Mucosa of descending colon (tissue), 3 donors: ENCODE data around the gene ADAMTS2. TPM values are rescaled to one million over a fixed set of nuclear protein-coding genes. Genes with fewer than 3 reads are reported as not detected.

ENCODE experiments used
- ATAC-seq: fragments of 200-7000 bp; cut with Tn5 transposase; one replicate; pipeline ENCODE4 v1.9.1; 2020; ENCODE audit warnings: mild to moderate bottlenecking, moderate library complexity
- DNase-seq, 3 donors: peaks; one replicate each; pipeline ENCODE4 v3.0.0-alpha.2; 2020
- H3K36me3 ChIP-seq: fragments of 200-600 bp; one replicate; pipeline ENCODE4 v1.8.0; 2021; ENCODE audit warnings: low read depth, mild to moderate bottlenecking
- H3K4me1 ChIP-seq: fragments of 200-600 bp; one replicate; pipeline ENCODE4 v1.8.0; 2021; ENCODE audit warnings: low read depth, mild to moderate bottlenecking
- H3K4me3 ChIP-seq: fragments of 200-600 bp; one replicate; pipeline ENCODE4 v1.8.0; 2021; ENCODE audit warnings: mild to moderate bottlenecking
- H3K9me3 ChIP-seq: fragments of 200-600 bp; one replicate; pipeline ENCODE4 v1.8.0; 2021; ENCODE audit warnings: mild to moderate bottlenecking
- intact Hi-C, 2 donors: fragments of 100-400 bp; cut with DNase I in 1 of 2; cut with micrococcal nuclease in 1 of 2; formaldehyde crosslinking; loops; one replicate each; pipeline versions ENCODE4 v1.11.0 to v1.11.1; 2022; cut with DNase I, micrococcal nuclease
- total RNA-seq, 3 donors: library from RNA; stranded (reverse); fragmentation: NEBNext Ultra II Directional in 2 of 3; extraction: Animal tissue kit (Norgen Biotek cat#: 25700) in 2 of 3; gene quantifications; one replicate each; pipeline versions ENCODE4 v1.2.1 to v1.2.4, GENCODE V29; 2021 to 2023
- TF ChIP-seq, protein P1 (sequence below): fragments of 200-600 bp; IDR thresholded peaks from one replicate; pipeline ENCODE4 v1.8.0; 2022; ENCODE audit warnings: antibody characterized with exemption, mild to moderate bottlenecking
- donor health status: DM: no; HTN: no; CAD: no; lungs with moderate emphysema.
- donor health status: DM: no; HTN: no; CAD: no.
- donor health status: DM: no; HTN: yes; CAD: no.

ADAMTS2 gene
- total RNA-seq, 3 donors from 2014 or later: 1.3 to 9.2 (median 7.3) TPM

DNA sequence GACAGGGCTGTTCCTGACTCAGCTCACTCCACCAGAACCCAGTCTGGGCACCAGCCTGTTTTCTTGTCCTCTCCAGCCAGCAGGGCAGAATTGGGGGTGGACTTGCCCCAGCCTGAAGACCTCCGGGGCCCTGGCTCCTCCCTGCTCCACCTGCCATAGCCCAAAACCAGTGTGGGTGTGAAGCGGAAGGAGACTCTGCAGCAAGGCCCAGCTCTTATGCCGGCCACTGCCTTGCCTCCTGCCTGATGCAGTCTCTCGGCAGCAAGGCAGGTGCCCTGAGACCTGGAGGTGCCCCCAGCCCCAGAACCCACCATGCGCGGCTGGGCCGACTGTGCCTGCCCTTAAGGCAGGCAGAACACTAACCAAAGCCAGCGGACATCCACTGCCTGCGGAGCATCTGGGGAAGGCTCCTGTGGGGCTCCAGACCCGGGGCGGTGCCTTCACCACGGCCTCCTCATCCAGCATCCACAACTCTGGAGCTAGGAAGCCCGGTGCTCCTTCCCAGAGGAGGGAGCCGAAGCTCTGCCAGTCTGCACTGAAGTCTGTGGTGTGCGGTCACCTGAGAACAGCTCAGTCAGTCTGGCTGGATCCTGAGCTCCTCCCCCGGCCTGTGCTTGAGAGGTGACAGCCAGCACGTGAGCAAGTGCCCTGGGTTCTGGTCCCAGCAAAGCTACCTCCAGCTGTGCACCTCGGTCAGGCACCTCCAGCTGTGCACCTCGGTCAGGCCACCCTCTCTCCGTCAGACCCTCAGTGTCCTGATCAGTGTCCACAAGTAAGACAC is 116.7 kb downstream of the ADAMTS2 start:
- TF ChIP-seq, protein P1, sequence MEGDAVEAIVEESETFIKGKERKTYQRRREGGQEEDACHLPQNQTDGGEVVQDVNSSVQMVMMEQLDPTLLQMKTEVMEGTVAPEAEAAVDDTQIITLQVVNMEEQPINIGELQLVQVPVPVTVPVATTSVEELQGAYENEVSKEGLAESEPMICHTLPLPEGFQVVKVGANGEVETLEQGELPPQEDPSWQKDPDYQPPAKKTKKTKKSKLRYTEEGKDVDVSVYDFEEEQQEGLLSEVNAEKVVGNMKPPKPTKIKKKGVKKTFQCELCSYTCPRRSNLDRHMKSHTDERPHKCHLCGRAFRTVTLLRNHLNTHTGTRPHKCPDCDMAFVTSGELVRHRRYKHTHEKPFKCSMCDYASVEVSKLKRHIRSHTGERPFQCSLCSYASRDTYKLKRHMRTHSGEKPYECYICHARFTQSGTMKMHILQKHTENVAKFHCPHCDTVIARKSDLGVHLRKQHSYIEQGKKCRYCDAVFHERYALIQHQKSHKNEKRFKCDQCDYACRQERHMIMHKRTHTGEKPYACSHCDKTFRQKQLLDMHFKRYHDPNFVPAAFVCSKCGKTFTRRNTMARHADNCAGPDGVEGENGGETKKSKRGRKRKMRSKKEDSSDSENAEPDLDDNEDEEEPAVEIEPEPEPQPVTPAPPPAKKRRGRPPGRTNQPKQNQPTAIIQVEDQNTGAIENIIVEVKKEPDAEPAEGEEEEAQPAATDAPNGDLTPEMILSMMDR: no peak
- no peak overlapping the region for H3K4me3 ChIP-seq
- no peaks in the 10 kb centered on the region for H3K36me3 ChIP-seq
- intact Hi-C loops: no loop called here
- DNase-seq: peak in 1 of 3 donors; percentile 40
- no peak for ATAC-seq
- H3K9me3 ChIP-seq: peaks cover 7% of the 10 kb centered on the region
- H3K4me1 ChIP-seq: no peaks in the 10 kb centered on the region

- no peak overlapping the region for H3K4me3 ChIP-seq
- H3K4me1 ChIP-seq: no peaks in the 10 kb centered on the region
- H3K9me3 ChIP-seq: peaks cover 7% of the 10 kb centered on the region
- ATAC-seq (no peak), DNase-seq (peak in 1 of 3 donors; percentile 36)
- no peaks in the 10 kb centered on the region for H3K36me3 ChIP-seq
- TF ChIP-seq, protein P1: no peak
- intact Hi-C loops: no loop called here
Measured at GRCh38 chr5:179227580-179228311, 117.5 kb downstream of the ADAMTS2 start.

GRCh38 chr5:179227229-179227579 is 118.1 kb downstream of the ADAMTS2 start:
- H3K4me1 ChIP-seq: no peaks in the 10 kb centered on the region
- H3K9me3 ChIP-seq: peaks cover 7% of the 10 kb centered on the region
- no peaks in the 10 kb centered on the region for H3K36me3 ChIP-seq
- ATAC-seq (no peak), DNase-seq (peak in 1 of 3 donors; percentile 25)
- TF ChIP-seq, protein P1: no peak
- intact Hi-C loops: no loop called here
- H3K4me3 ChIP-seq: no peak overlapping the region

- Histone ChIP-seq H3K9me3 (peaks cover 7% of the 10 kb centered on the region), H3K4me1 (no peaks in the 10 kb centered on the region), H3K4me3 (no peak overlapping the region), H3K36me3 (no peaks in the 10 kb centered on the region)
- no peak for DNase-seq
- intact Hi-C loops: no loop called here
- ATAC-seq: no peak
- TF ChIP-seq, protein P1: no peak
Measured at GRCh38 chr5:179226696-179227095, 118.6 kb downstream of the ADAMTS2 start.

DNA sequence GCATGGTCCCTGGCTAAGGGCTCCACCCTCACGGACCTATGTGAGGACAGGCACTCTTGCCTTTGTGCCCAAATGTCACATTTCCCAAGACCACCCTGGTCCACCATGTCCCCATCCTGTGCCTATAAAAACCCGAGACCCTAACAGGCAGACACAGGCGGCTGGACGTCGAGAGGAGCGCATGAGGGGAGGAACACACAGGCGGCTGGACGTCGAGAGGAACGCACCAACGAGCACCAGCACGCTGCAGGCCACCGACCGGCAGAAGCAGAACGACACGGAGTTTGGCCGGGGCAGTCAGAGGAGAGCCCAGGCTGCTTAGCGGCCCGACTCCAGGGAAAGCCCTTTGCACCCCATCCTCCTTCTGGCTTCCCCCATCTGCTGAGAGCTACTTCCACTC is 119.9 kb downstream of the ADAMTS2 start:
- Histone ChIP-seq H3K9me3 (peaks cover 7% of the 10 kb centered on the region), H3K4me3 (no peak overlapping the region), H3K4me1 (no peaks in the 10 kb centered on the region), H3K36me3 (no peaks in the 10 kb centered on the region)
- TF ChIP-seq, protein P1: no peak
- DNase-seq: peak in 1 of 3 donors; percentile 25
- intact Hi-C loops: no loop called here
- ATAC-seq: no peak
